GM19240 (cell line): ENCODE data around the gene METTL9.
"Not testable (repeated sequence)": the region's sequence is repeated elsewhere in the genome, so short reads cannot be mapped to it uniquely, and the experiment has no call there.

ENCODE experiments used
- DNase-seq: peaks from one replicate; pipeline ENCODE4 v3.0.0; 2011; ENCODE audit warnings: low spot score; ENCODE audit not compliant: insufficient read length

METTL9 gene

DNA sequence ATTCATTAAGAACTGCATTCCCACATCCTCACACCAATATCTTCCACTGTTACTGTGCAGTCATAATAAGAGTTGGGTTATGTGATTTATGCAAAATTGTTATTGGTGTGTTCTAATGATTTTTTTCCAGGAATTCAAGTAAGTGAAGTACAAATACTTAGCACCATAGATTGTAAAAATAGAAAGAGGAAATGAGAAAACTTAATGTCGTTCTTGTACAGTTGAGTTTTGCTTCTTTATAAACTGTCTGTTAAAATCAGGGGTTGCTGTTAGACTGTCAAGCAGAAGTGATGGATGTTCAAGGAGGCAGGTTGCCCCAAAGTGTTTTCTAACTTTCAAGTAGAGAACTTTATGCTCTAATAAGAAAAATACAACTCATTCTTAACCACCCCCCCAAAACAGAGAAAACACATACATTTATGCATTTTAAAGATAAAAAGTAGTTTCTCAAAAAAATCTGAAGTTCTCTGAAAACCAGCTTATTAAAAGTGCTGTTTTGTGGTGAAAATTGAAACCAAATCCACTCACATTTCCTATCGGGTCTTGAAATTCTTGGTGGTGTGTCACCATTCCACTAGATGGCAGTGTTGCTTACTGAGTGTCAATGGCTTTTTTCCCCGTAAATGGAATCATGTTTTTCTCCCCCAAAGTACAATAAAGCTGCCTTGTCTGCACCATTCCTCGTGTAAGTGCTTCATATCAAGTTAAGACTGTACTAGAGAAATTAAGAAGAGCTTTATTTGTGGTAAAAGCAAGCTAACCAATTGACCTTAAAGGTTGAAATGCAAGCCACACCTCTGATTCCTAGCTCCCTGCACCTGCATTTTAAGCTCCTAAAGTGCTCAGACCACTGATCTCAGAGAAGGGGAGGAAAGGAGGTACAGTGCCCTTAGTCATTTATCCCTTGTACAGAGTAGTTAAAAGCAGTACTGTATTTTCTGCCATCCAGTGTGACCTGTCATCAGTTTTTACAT lies 57.7 kb downstream of the METTL9 start:
- DNase-seq = no peak

DNA sequence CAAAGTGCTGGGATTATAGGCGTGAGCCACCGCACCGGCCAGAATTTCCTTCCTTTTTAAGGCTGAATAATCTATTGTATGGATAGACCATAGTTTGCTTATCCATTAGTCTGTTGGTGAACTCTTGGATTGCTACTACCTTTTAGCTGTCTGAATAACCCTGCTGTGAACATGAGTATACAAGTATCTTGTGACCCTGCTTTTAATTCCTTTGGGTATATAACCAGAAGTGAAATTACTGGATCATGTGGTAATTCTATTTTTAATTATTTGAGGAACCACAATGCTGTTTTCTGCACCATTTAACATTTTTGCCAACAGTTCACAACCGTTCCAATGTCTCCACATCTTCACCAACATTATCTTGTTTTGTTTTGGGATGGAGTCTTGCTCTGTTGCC lies 59.7 kb downstream of the METTL9 start:
- DNase-seq = no peak

DNA sequence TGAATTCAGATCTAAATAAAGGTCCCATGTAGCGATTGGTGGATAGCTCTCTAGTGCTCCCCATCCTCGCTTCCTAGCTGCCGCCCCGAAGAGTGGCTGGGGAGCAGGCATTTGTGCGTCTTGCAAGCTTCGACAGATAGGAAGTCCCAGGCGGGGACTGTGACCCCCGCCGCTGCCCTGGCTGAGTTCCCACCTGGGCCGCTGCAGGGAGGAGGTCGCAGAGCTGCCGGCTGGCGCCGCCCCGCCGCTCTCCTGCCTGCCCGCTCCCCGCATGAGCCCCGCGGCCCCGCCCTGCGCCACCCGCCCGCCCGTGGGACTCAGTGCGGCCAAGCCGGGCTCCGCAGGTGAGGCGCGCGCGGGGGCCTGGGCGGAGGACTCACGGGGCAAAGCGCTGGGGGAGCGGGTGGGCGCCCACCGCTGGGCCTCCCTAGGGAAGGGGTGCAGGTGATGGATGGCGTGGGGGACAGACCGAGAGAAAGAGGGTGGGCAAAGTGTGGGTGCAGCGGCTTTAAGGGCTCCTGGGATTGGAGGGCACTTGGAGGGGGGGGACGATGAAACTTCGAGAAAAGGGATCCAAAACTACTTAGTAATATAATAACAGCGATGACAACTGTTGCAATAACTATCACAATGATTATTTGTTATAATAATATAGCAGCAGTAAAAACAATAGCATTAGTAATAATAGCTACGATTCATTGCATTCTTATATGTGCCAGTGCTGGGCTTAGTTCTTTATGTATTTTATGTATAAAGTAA lies 64.7 kb downstream of the METTL9 start, which contains the start of gene OTOA:
Gene OTOA (plus strand): TSS at position 80 of the 759 bp plus-strand sequence. CDS start 14,547 bp downstream, outside the sequence.
- DNase-seq = no peak

DNA sequence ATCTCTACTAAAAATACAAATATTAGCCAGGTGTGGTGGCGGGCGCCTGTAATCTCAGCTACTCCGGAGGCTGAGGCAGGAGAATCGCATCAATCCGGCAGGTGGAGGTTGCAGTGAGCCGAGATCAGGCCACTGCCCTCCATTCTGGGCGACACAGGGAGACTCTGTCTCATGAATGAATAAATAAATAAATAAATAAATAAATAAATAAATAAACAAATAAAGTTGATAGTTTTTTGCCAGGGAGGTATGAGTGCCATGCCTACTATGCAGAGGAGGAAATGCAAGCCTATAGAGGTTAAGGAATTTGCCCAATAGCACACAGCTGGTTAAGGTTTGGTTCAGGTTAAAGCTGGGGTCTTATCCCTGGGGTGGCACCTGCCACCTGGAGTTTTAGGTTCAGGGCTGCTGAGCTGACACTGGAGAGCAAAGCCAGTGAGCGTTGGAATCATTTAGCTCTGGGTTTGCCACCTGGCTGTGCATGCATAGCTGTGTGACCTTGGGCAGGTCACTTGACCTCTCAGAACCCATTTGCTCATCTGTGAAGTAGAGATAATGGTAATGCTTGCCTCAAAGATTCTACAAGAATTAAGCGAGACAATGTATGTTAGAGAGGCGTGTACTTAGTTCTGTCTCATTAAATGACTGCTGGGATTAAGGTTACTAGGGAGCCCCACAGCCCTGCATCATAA lies 65.6 kb downstream of the METTL9 start:
- DNase-seq = no peak

DNA sequence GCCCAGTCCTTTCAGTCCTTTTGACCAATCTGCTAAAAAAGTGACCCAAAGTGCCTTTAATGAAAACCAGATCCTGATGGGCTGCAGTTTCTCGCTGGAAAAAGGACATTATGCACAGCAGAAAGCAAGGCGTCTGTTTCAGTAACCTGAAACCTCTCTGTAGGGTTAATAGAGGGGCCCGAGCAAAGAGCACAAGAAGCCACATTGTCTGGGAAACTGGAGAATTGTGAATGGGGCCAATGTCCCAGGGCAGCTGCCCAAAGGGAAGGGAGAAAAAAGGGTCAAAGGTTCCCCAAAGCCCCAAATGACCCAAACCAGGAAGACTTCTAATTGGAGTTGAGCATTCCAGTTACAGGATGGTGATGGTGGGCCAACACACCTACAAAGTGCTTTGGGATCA lies 67.4 kb downstream of the METTL9 start:
- no peak for DNase-seq

DNA sequence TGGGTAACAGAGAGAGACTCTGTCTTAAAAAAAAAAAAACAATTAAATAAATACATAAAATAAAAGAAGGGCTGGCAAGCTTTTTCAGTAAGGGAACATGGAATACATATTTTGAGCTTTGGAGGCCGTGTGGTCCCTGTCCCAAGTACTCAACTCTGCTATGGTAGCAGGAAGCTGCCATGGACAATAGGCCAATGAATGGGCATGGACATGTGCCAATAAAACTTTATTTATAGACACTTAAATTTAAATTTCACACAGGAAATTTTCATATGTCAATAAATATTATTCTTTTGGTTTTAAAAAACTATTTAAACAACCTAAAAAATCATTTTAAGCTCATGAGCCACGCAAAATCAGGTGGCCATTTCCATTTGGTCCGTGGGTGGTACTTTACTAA lies 68.2 kb downstream of the METTL9 start:
- DNase-seq = no peak

DNA sequence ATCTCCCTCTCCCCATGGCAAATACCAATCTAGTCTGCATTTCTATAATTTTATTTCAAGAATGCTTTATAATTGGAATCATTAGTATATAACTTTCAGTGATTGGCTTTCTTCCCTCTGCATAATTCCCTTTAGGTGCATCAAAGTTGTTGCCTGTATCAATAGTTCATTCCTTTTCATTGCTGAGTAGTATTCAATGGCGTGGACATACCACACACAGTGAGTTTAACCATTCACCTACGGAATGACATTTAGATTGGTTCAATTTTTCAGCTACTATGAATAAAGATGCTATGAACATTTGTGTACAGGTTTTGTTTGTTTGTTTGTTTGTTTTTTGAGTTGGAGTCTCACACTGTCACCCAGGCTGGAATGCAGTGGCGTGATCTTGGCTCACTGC lies 74.1 kb downstream of the METTL9 start:
- DNase-seq = no peak

DNA sequence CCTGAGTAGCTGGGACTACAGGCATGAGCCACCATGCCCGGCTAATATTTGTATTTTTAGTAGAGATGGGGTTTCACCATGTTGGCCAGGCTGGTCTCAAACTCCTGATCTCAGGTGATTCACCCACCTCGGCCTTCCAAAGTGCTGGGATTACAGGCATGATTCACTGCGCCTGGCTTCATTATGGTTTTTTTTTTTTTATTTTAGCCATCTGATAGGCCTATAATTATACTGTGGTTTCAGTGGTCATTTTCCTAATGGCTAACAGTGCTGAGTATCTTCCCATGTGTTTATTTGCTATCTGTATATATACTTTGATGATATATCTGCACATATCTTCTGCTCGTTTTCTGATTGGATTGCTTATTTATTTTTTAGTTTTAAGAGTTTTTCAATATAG lies 75.1 kb downstream of the METTL9 start:
- not testable (repeated sequence) for DNase-seq

DNA sequence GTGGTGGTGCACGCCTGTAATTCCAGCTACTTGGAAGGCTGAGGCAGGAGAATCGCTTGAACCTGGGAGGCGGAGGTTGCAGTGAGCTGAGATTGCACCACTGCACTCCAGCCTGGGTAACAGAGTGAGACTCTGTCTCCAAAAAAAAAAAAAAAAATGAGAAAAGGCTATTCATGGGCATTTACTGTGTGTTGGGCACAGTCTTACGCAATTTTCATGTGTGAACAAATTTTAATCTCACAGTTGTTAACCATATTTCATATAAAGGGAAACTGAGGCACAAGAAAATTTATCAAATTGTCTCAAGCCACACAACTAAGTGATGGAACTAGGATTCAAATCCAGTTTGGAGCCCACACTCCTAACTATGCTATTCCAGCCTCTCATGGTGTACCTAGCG lies 81.3 kb downstream of the METTL9 start:
- DNase-seq = not testable (repeated sequence)

DNA sequence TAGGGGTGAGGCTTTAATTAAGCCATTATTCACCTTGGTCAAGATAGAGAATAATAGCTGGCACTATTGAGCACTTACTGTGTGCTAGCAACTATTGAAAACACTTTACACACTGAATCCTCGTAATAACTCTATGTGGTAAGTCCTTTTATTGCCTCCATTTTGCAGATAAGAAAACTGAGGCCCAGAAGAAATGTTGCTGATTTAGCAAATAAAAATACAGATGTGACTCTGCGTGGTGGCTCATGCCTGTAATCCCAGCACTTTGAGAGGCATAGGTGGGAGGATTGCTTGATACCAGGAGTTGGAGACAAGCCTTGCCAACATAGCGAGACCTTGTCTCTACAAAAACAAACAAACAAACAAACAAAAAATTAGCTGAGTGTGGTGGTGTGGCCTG lies 83.8 kb downstream of the METTL9 start:
- DNase-seq = no peak

DNA sequence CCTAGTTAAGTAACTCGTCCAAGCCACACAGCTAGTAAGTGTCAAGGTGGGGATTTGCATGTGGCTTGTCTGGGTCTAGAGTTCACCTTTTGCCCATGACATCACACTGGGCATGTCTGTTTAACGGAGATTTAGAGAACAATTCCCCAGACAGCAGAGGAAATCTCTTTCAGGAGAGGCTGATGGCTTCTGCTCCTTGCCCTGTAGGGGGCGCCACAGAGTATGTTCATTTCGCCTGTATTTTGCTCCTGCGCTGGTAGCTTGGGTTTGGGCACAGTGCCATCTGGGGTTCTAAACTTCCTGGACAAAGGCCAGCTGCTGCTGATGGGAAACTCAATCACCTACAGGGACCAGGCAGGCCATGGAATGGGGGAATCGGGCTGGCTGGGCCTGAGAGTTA lies 84.8 kb downstream of the METTL9 start:
- no peak for DNase-seq

DNA sequence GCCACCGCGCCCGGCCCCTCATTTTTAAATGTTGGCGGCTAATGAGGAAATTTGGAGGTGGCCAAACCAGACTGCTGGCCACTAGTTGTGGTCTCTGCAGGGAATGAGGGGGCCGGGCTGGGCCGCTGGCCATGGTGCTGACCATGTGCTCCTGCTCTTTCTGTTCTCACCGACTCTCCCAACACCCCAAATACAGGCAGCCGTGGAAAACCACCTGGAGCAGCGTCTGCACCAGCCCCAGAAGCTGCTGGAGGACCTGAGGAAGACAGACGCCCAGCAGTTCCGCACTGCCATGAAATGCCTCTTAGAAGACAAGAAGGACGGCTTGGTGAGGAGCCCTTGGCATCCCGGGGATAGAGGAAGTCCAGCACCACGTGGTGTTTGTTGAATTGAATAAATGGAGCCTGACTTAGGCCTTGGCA lies 85.7 kb downstream of the METTL9 start:
- no peak for DNase-seq

DNA sequence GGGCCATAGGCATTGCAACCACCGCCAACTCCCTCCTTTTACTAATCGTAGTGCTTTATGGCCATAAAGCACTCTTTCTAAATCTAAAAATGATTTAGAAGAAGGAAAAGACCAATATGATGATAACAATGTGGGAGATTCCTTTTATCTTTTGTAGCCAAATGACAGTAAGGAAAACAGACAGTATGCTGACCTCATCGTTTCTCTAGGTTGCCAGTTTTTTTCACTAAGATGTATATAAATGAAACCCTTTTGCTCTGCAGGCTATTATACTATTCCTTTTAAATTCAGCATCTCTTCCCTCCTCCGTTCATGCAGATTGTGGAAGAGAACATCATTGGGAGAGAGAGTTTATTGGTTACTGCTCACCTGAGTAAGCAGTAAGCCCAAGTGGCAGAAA lies 89.7 kb downstream of the METTL9 start:
- no peak for DNase-seq

DNA sequence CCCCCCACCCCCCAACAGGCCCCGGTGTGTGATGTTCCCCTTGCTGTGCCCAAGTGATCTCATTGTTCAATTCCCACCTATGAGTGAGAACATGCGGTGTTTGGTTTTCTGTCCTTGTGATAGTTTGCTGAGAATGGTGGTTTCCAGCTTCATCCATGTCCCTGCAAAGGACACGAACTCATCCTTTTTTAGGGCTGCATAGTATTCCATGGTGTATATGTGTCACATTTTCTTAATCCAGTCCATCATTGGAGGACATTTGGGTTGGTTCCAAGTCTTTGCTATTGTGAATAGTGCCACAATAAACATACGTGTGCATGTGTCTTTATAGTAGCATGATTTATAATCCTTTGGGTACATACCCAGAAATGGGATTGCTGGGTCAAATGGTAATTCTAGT lies 91.6 kb downstream of the METTL9 start:
- DNase-seq = not testable (repeated sequence)

DNA sequence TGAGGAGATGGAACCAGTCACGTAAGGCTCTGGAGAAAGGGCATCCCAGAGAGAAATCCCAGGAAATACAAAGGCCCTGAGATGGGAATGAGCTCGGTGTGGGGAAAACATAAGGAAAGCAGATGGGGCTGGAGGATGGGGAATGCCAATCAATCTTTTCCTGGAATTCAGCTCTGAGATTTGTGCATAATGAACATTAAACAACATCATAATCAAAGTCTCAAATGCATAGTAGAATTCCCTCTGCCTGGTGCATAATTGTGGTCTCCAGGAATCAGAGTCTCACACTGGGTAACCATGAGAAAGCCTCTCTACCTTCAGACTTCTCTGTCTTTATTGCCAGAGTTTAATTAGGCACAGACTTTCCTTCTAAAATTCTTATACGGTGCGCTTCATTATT lies 95.2 kb downstream of the METTL9 start:
- DNase-seq = no peak

DNA sequence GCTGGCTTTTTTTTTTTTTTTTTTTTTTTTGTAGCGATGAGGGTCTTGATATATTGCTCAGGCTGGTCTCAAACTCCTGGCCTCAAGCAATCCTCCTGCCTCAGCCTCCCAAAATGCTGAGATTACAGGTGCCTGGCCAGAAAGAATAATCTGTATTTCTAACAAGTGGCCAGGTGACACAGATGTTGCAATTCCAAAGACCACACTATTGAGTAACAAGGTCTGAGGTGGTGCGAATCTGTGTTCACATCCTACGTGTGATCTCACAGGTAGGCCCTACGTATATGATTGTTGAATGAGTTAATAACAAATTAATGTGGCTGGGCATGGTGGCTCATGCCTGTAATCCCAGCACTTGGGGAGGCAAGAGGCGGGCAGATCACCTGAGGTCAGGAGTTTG lies 97.7 kb downstream of the METTL9 start:
- no peak for DNase-seq

DNA sequence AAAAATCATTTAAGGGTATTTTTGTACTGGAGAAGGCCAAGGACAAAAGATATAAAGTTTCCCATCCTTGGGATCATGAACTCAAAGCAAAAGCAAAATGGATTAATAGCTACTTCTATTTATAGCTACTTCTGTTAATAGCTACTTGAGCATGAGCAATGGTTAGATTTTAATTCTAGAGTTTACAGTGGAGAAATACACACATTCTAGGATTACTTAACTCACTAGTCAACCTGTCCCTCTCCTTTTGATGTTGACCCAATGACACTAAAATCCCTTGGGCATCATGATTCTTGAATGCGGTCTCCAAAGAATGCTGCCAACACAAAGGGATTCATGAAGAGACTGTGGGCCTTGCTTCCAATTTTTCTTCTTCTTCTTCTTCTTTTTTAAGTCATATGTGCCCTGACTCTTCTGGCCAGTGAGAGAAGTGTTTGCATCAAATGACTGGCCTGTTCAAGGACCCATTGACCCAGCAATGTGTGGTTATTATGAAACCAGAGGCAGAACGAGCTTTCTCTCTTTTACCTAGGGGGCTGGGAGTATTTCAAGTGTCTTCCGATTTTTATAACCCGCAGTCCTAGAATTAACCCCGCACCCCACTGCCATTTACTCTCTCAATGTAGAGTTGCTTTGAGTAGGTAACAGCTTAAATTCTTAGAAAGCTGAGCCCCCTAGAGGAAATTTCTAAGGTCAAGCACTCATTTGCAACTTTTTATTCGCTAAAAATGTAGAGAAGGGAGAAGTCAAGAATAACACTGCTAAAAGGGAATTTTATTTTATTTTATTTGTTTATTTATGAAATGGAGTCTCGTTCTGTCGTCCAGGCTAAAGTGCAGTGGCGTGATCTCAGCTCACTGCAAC lies 99.0 kb downstream of the METTL9 start:
- DNase-seq = no peak

DNA sequence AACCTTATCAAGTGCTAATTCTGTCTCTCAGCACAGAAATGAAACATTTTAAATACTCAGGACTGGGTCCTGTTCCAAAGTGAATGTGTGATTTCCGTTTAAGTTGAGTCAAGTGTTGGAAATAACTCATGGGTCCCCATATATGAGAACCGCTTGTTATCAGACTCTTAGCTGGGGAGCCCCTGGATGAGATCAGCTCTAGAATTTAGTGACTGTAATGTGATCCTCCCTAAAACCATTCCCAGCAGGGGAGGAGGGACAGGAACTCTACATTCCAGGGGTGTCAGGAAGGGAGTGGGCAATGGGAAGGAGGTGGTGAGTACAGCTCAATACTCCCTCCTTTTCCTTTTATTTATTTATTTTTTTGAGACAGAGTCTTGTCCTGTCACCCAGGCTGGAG lies 101.9 kb downstream of the METTL9 start:
- no peak for DNase-seq

DNA sequence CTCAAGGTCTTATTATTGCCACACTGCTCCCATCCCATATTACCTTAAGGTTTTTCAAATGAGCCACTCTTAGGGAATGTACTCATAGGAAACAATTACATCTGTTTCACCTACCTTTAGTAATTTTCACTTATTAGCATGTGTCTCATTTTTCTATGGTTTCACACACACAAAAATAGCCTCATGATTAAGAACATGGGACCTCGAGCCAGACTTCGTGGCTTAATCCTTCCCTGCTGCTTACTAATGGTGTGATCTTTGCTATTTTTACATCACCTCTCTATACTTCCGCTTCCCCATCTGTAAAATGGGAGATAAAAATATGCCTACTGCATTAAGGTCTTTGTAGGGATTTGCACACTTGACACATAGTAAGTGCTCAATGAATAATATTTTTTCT lies 102.9 kb downstream of the METTL9 start:
- no peak for DNase-seq

DNA sequence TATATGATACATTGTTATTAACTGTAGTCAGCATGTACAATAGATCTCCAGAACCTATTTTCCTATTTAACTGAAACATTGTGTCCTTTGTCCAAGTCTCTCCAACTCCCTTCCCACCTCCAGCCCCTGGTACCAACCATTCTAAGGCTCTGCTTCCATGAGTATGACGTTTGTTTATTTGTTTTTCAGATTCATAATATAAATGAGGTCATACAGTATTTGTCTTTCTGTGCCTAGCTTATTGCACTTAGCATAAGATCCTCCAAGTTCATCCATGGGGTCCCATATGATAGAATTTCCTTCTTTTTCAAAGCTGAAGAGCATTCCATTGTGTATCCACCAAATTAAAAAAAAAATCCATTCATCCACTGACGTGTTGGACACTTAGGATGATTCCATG lies 103.8 kb downstream of the METTL9 start:
- DNase-seq = no peak
